ENCODE results near the gene FRMD1. TPM values are rescaled to one million over a fixed set of nuclear protein-coding genes. Genes with fewer than 3 reads are reported as not detected.

FRMD1 gene
- total RNA-seq, 1 experiment from 2014 or later, result not detected

DNA sequence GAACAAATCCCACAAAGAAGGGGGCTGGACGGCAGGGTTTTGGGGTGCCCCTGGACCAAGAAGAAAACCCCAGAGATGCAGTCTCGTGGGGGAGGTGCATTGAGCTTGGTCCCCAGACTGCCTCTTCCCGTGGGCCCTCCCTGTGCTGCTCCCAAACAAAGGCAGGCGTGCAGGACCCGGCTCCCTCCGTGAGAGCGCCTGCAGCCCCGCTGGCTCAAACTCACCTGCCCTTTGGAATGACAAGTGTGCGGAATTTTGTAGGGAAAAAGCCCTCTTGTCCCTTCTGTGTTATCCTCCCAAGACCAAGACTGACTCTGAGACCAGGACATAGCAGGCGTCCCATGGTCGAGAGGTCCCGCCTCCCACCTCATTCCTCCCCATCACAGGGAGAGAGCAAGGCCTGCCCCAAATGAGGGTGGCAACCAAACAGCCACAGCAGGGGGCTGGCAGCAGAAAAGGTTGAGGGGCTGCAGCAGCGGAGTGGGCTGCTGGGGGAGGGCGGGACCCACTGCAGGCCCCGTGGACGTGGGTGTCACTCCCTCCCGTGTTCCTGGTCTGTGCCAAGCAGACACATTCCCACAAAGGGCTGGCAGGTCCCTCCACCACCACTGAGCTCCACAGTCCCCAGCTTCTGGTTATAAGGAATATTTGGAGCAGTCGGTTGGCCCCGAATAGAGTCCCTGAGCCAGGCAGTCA lies 5.6 kb upstream of the FRMD1 start:
- no peak for ATAC-seq
- CTCF ChIA-PET, result no interaction called here

DNA sequence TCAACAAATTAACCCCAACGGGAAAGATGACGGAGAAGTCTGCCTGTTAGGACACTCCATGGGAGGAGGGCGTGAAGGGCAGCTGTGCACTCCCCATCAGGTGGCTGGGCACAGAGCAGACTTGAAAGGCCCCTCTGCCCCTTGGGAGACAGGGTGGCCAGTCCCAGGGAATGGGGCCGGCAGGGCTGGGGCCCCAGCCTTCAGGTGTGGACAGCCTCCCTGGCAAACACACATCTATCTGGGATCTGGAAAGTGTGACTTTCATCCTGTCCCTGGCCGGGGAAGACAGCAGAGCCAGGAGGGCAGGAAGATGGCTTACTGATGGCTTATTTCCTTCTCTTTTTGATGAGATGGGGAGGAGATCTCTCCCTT lies 4.5 kb upstream of the FRMD1 start:
- RAD21 ChIA-PET (ENCODE audit: low non-redundant PET in 1 of 2, low total read pairs in 2 of 2, uncharacterized antibody in 2 of 2, unreplicated experiment in 2 of 2), result no interaction called here
- H3K4me3 ChIP-seq (replicated peaks in 1 of 2; ENCODE audit: low read depth in 1 of 2, low read length in 2 of 2), result no peak overlapping the region
- ATAC-seq (peak; percentile 26; the same call in 1 of the 2 replicates), DNase-seq (ENCODE audit: low read depth, low spot score) (no peak)
- H2AFZ ChIP-seq (ENCODE audit: low read depth, low read length, poor library complexity, severe bottlenecking), result no peak overlapping the region
- no peaks in the 10 kb centered on the region for H3K79me2 ChIP-seq (ENCODE audit: insufficient read depth, low read length)
- CTCF ChIA-PET, result no interaction called here
- no peaks in the 10 kb centered on the region for H3K9me3 ChIP-seq (ENCODE audit: control insufficient read depth in 1 of 2, insufficient read depth in 1 of 2, low read depth in 1 of 2, low read length in 2 of 2)
- H3K36me3 ChIP-seq (ENCODE audit: control insufficient read depth in 1 of 2, insufficient read depth in 2 of 2, low read length in 2 of 2), result no peaks in the 10 kb centered on the region
- POLR2A ChIA-PET, result no interaction called here
- H3K4me2 ChIP-seq (ENCODE audit: low read length), result no peak overlapping the region
- intact Hi-C loops (cut with micrococcal nuclease), result no loop called here
- peaks cover 7% of the 10 kb centered on the region; the same call in 1 of the 2 replicates for H3K27me3 ChIP-seq (ENCODE audit: insufficient read depth, low read length)
- BruUV-seq (replicated peaks), result no TSS peak
- H3K27ac ChIP-seq (ENCODE audit: low read depth, low read length), result no peak overlapping the region
- H3K9ac ChIP-seq (ENCODE audit: low read length), result no peak overlapping the region
- H3K9me2 ChIP-seq (ENCODE audit: insufficient read depth), result no peaks in the 10 kb centered on the region
- no peaks in the 10 kb centered on the region for H4K20me1 ChIP-seq (ENCODE audit: insufficient read depth)
- peaks cover 0 to 4% of the 10 kb centered on the region in 2 experiments; a peak in 1 of 4 replicates for H3K4me1 ChIP-seq (ENCODE audit: control insufficient read depth in 1 of 2, insufficient read depth in 2 of 2, low read length in 2 of 2)
- TF ChIP-seq REST (IDR thresholded peaks at IDR 0.05; ENCODE audit: low read depth), result no peak
- no peak for TF ChIP-seq EGR1 (IDR thresholded peaks at IDR 0.05; ENCODE audit: low read depth)
- no peak for TF ChIP-seq EZH2 (IDR thresholded peaks at IDR 0.05)
- TF ChIP-seq RAD21 (IDR thresholded peaks at IDR 0.05; ENCODE audit: low read depth), result no peak
- no peak for TF ChIP-seq MAX (IDR thresholded peaks at IDR 0.05)
- no peak for TF ChIP-seq CBX3 (IDR thresholded peaks at IDR 0.05; ENCODE audit: low read depth)
- no peak for TF ChIP-seq POLR2AphosphoS5 (IDR thresholded peaks at IDR 0.05; ENCODE audit: low read depth, low read length)
- TF ChIP-seq, protein P1, sequence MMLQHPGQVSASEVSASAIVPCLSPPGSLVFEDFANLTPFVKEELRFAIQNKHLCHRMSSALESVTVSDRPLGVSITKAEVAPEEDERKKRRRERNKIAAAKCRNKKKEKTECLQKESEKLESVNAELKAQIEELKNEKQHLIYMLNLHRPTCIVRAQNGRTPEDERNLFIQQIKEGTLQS (IDR thresholded peaks at IDR 0.05), result no peak

More for the DNA sequence above, 5.6 kb upstream of the FRMD1 start:
- Histone ChIP-seq H3K9ac (ENCODE audit: low read length) (no peak overlapping the region), H3K27me3 (ENCODE audit: insufficient read depth, low read length) (peaks cover 7% of the 10 kb centered on the region; the same call in 1 of the 2 replicates), H3K36me3 (ENCODE audit: control insufficient read depth in 1 of 2, insufficient read depth in 2 of 2, low read length in 2 of 2) (no peaks in the 10 kb centered on the region), H3K27ac (ENCODE audit: low read depth, low read length) (no peak overlapping the region), H3K4me3 (replicated peaks in 1 of 2; ENCODE audit: low read depth in 1 of 2, low read length in 2 of 2) (no peak overlapping the region), H3K9me3 (ENCODE audit: control insufficient read depth in 1 of 2, insufficient read depth in 1 of 2, low read depth in 1 of 2, low read length in 2 of 2) (no peaks in the 10 kb centered on the region), H3K79me2 (ENCODE audit: insufficient read depth, low read length) (no peaks in the 10 kb centered on the region), H2AFZ (ENCODE audit: low read depth, low read length, poor library complexity, severe bottlenecking) (no peak overlapping the region), H3K4me1 (ENCODE audit: control insufficient read depth in 1 of 2, insufficient read depth in 2 of 2, low read length in 2 of 2) (peaks cover 0 to 4% of the 10 kb centered on the region in 2 experiments; a peak in 1 of 4 replicates), H3K4me2 (ENCODE audit: low read length) (no peak overlapping the region), H3K9me2 (ENCODE audit: insufficient read depth) (no peaks in the 10 kb centered on the region), H4K20me1 (ENCODE audit: insufficient read depth) (no peaks in the 10 kb centered on the region)
- no peak for TF ChIP-seq POLR2AphosphoS5 (IDR thresholded peaks at IDR 0.05; ENCODE audit: low read depth, low read length)
- TF ChIP-seq, protein P2, sequence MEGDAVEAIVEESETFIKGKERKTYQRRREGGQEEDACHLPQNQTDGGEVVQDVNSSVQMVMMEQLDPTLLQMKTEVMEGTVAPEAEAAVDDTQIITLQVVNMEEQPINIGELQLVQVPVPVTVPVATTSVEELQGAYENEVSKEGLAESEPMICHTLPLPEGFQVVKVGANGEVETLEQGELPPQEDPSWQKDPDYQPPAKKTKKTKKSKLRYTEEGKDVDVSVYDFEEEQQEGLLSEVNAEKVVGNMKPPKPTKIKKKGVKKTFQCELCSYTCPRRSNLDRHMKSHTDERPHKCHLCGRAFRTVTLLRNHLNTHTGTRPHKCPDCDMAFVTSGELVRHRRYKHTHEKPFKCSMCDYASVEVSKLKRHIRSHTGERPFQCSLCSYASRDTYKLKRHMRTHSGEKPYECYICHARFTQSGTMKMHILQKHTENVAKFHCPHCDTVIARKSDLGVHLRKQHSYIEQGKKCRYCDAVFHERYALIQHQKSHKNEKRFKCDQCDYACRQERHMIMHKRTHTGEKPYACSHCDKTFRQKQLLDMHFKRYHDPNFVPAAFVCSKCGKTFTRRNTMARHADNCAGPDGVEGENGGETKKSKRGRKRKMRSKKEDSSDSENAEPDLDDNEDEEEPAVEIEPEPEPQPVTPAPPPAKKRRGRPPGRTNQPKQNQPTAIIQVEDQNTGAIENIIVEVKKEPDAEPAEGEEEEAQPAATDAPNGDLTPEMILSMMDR (IDR thresholded peaks at IDR 0.05 in 2 of 3, conservative IDR thresholded peaks at IDR 0.05 in 1 of 3; ENCODE audit: borderline replicate concordance in 1 of 3, insufficient read depth in 1 of 3, low read depth in 2 of 3, low read length in 2 of 3), result no peak
- DNase-seq (ENCODE audit: low read depth, low spot score), result no peak
- RAD21 ChIA-PET (ENCODE audit: low non-redundant PET in 1 of 2, low total read pairs in 2 of 2, uncharacterized antibody in 2 of 2, unreplicated experiment in 2 of 2), result no interaction called here
- POLR2A ChIA-PET, result no interaction called here
- intact Hi-C loops (cut with micrococcal nuclease), result no loop called here
- BruUV-seq (replicated peaks), result no TSS peak

All from HCT116 (cell line).